Astrocyte (in vitro differentiated cells and primary cell): ENCODE results near the gene TTC7B. TPM values are rescaled to one million over a fixed set of nuclear protein-coding genes. Genes with fewer than 3 reads are reported as not detected.

Source experiments
- DNase-seq: peaks from one replicate; pipeline ENCODE4 v3.0.0-alpha.2; 2010; ENCODE audit warnings: low read depth
- FAIRE-seq: peaks from 2 replicates; lab custom pipeline; 2011; peaks lifted over from hg19 to GRCh38; lab: Jason Lieb, UNC
- H2AFZ ChIP-seq: 2 replicates; pipeline ENCODE4 v1.6.0; 2012; ENCODE audit warnings: low read depth, low read length, inconsistent platforms
- H3K27ac ChIP-seq: 2 replicates; pipeline ENCODE4 v1.5.1; 2011; ENCODE audit warnings: low read depth, low read length, inconsistent platforms
- H3K27me3 ChIP-seq: 2 replicates; pipeline ENCODE4 v1.6.0; 2011; ENCODE audit warnings: low read length, inconsistent platforms; ENCODE audit not compliant: insufficient read depth
- H3K36me3 ChIP-seq: 2 replicates; pipeline ENCODE4 v1.5.1; 2011; ENCODE audit warnings: low read length, inconsistent platforms; ENCODE audit not compliant: insufficient read depth
- H3K4me1 ChIP-seq: 2 replicates; pipeline ENCODE4 v1.5.1; 2011; ENCODE audit warnings: low read length, inconsistent platforms; ENCODE audit not compliant: insufficient read depth
- H3K4me2 ChIP-seq: 2 replicates; pipeline ENCODE4 v1.6.0; 2012; ENCODE audit warnings: low read length, inconsistent platforms
- H3K4me3 ChIP-seq: 2 replicates; pipeline ENCODE4 v1.5.1; 2011; ENCODE audit warnings: low read depth, mild to moderate bottlenecking, low read length, inconsistent platforms; ENCODE audit not compliant: insufficient read depth
- H3K79me2 ChIP-seq: 2 replicates; pipeline ENCODE4 v1.6.0; 2012; ENCODE audit warnings: mild to moderate bottlenecking, low read length, inconsistent platforms; ENCODE audit not compliant: insufficient read depth
- H3K9ac ChIP-seq: 2 replicates; pipeline ENCODE4 v1.6.0; 2012; ENCODE audit warnings: mild to moderate bottlenecking, low read length, inconsistent platforms
- H3K9me3 ChIP-seq: 2 replicates; pipeline ENCODE4 v1.5.1; 2012; ENCODE audit warnings: low read depth, mild to moderate bottlenecking, low read length, inconsistent platforms; ENCODE audit not compliant: insufficient read depth
- H4K20me1 ChIP-seq: 2 replicates; pipeline ENCODE4 v1.6.0; 2012; ENCODE audit warnings: low read length, inconsistent platforms; ENCODE audit not compliant: insufficient read depth
- H3K27ac Mint-ChIP-seq: one replicate; pipeline ENCODE4 v1.8.0; 2021; ENCODE audit warnings: mild to moderate bottlenecking, mixed read lengths; ENCODE audit not compliant: unreplicated experiment
- H3K27me3 Mint-ChIP-seq: one replicate; pipeline ENCODE4 v1.8.0; 2021; ENCODE audit warnings: low read depth, mixed read lengths; ENCODE audit not compliant: unreplicated experiment
- H3K36me3 Mint-ChIP-seq: one replicate; pipeline ENCODE4 v1.8.0; 2021; ENCODE audit warnings: low read depth, mixed read lengths; ENCODE audit not compliant: unreplicated experiment
- H3K4me1 Mint-ChIP-seq: one replicate; pipeline ENCODE4 v1.8.0; 2021; ENCODE audit warnings: low read depth, mixed read lengths; ENCODE audit not compliant: unreplicated experiment
- H3K4me3 Mint-ChIP-seq: one replicate; pipeline ENCODE4 v1.8.0; 2021; ENCODE audit warnings: mild to moderate bottlenecking, moderate library complexity, mixed read lengths; ENCODE audit not compliant: unreplicated experiment
- H3K9me3 Mint-ChIP-seq: one replicate; pipeline ENCODE4 v1.8.0; 2021; ENCODE audit warnings: mild to moderate bottlenecking, mixed read lengths; ENCODE audit not compliant: unreplicated experiment
- EZH2 ChIP-seq: IDR thresholded peaks from 2 replicates; pipeline ENCODE4 v1.6.1; 2012; ENCODE audit warnings: mild to moderate bottlenecking, low read length, inconsistent platforms; ENCODE audit not compliant: insufficient read depth
- total RNA-seq: library from RNA; stranded (reverse); gene quantifications from 2 replicates; pipeline ENCODE4 v1.2.1, GENCODE V29; 2021
- TF ChIP-seq, protein P1 (sequence below): IDR thresholded peaks from 2 replicates; pipeline ENCODE4 v1.5.1; 2011; ENCODE audit warnings: low read depth, mild to moderate bottlenecking, inconsistent platforms, low read length, moderate library complexity; ENCODE audit not compliant: insufficient read depth

Gene TTC7B
- total RNA-seq, 1 donor from 2014 or later: 42.1 TPM

GRCh38 chr14:90585106-90585505, 231.1 kb downstream of the TTC7B start:
- H3K27ac ChIP-seq: no peak overlapping the region
- H3K9me3 ChIP-seq: no peaks in the 10 kb centered on the region
- H3K4me2 ChIP-seq: no peak overlapping the region
- Mint-ChIP-seq H3K27me3 (peaks cover 18% of the 10 kb centered on the region), H3K9me3 (peaks cover 4% of the 10 kb centered on the region), H3K4me3 (no peak overlapping the region), H3K36me3 (peaks cover 17% of the 10 kb centered on the region), H3K27ac (no peak overlapping the region), H3K4me1 (no peaks in the 10 kb centered on the region)
- H3K9ac ChIP-seq: no peak overlapping the region
- H3K4me3 ChIP-seq: no peak overlapping the region
- no peaks in the 10 kb centered on the region for H3K4me1 ChIP-seq
- H2AFZ ChIP-seq: no peak overlapping the region
- H3K27me3 ChIP-seq: no peaks in the 10 kb centered on the region
- no peak for TF ChIP-seq EZH2
- TF ChIP-seq, protein P1, sequence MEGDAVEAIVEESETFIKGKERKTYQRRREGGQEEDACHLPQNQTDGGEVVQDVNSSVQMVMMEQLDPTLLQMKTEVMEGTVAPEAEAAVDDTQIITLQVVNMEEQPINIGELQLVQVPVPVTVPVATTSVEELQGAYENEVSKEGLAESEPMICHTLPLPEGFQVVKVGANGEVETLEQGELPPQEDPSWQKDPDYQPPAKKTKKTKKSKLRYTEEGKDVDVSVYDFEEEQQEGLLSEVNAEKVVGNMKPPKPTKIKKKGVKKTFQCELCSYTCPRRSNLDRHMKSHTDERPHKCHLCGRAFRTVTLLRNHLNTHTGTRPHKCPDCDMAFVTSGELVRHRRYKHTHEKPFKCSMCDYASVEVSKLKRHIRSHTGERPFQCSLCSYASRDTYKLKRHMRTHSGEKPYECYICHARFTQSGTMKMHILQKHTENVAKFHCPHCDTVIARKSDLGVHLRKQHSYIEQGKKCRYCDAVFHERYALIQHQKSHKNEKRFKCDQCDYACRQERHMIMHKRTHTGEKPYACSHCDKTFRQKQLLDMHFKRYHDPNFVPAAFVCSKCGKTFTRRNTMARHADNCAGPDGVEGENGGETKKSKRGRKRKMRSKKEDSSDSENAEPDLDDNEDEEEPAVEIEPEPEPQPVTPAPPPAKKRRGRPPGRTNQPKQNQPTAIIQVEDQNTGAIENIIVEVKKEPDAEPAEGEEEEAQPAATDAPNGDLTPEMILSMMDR: no peak
- no peaks in the 10 kb centered on the region for H4K20me1 ChIP-seq
- no peaks in the 10 kb centered on the region for H3K36me3 ChIP-seq
- DNase-seq: no peak
- no peak for FAIRE-seq
- H3K79me2 ChIP-seq: no peaks in the 10 kb centered on the region

DNA sequence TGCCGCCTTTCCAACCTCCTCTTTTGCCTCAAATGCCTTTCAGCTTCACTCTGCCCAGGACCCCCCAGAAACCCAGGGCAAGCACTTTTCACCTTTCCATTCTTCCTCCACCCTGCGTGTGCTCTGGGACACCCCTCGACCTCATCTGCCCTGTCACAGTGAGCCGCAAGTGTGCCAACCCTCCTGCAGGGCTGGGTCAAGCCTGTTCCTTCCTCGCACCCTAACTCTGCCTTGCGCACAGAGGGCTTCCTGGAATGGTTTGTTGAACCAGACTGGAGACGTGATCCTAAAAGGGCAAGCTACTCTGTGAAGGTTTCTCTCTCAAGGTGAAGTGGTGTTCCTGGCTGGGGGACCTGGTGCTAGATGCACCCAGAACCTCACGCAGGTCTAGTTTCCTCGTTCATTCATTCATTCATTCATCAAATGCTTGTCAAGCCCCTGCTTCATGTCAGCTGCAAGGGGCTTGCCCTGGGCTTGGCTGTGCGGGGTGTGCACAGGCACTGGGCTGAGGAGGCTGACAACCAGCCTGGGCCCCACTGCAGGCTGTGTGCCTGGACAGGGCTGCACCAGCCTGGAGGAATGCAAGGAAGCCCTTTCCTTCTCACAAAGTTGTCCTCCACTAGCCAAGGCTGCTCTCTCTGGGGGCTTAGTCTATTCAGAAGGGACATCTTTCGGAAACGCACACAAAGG, 232.2 kb downstream of the TTC7B start:
- no peak overlapping the region for H3K4me3 Mint-ChIP-seq
- H3K27ac ChIP-seq: no peak overlapping the region
- TF ChIP-seq, protein P1: no peak
- TF ChIP-seq EZH2: no peak
- H3K36me3 Mint-ChIP-seq: peaks cover 19% of the 10 kb centered on the region
- no peaks in the 10 kb centered on the region for H4K20me1 ChIP-seq
- DNase-seq (no peak), FAIRE-seq (no peak)
- no peak overlapping the region for H3K4me3 ChIP-seq
- H3K4me2 ChIP-seq: no peak overlapping the region
- no peaks in the 10 kb centered on the region for H3K27me3 ChIP-seq
- H3K36me3 ChIP-seq: no peaks in the 10 kb centered on the region
- H3K79me2 ChIP-seq: no peaks in the 10 kb centered on the region
- no peaks in the 10 kb centered on the region for H3K9me3 ChIP-seq
- no peaks in the 10 kb centered on the region for H3K4me1 Mint-ChIP-seq
- no peak overlapping the region for H3K9ac ChIP-seq
- H3K4me1 ChIP-seq: no peaks in the 10 kb centered on the region
- H3K27ac Mint-ChIP-seq: no peak overlapping the region
- peaks cover 4% of the 10 kb centered on the region for H3K9me3 Mint-ChIP-seq
- H3K27me3 Mint-ChIP-seq: peaks cover 18% of the 10 kb centered on the region
- no peak overlapping the region for H2AFZ ChIP-seq

DNA sequence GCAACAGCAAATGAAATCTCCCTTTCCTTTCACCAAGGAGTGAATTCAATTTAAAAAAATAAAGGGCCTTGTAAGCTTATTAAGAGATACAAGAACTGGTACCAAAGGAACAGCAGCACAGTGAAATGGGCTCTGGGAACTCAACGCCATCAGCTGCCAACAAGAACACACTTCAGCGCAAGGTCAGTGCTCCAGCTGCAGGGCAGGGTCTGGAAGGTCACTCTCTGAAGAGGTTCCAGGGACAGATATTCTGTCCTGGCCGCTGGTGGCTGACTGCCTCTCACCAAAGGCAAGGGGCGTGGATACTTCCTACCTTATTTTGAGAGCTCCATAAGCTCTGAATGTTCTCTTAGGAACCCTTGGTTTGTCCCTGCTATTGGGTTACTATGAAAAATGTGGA, 232.8 kb downstream of the TTC7B start:
- H3K36me3 ChIP-seq: no peaks in the 10 kb centered on the region
- H3K27ac ChIP-seq: no peak overlapping the region
- TF ChIP-seq, protein P1: no peak
- TF ChIP-seq EZH2: no peak
- H3K9me3 Mint-ChIP-seq: peaks cover 4% of the 10 kb centered on the region
- H2AFZ ChIP-seq: no peak overlapping the region
- DNase-seq (no peak), FAIRE-seq (no peak)
- H3K27ac Mint-ChIP-seq: no peak overlapping the region
- no peaks in the 10 kb centered on the region for H3K4me1 Mint-ChIP-seq
- peaks cover 21% of the 10 kb centered on the region for H3K36me3 Mint-ChIP-seq
- no peak overlapping the region for H3K4me3 Mint-ChIP-seq
- H3K79me2 ChIP-seq: no peaks in the 10 kb centered on the region
- no peak overlapping the region for H3K4me2 ChIP-seq
- H3K4me1 ChIP-seq: no peaks in the 10 kb centered on the region
- peaks cover 20% of the 10 kb centered on the region for H3K27me3 Mint-ChIP-seq
- no peaks in the 10 kb centered on the region for H4K20me1 ChIP-seq
- no peak overlapping the region for H3K9ac ChIP-seq
- H3K9me3 ChIP-seq: no peaks in the 10 kb centered on the region
- H3K27me3 ChIP-seq: no peaks in the 10 kb centered on the region
- no peak overlapping the region for H3K4me3 ChIP-seq
